ENCODE data around the gene SLC30A4. TPM values are rescaled to one million over a fixed set of nuclear protein-coding genes. Genes with fewer than 3 reads are reported as not detected.
A peak's percentile ranks its signal among the peaks of the same experiment; 100 is the strongest.

The SLC30A4 gene
- total RNA-seq, 2 donors from 2014 or later = 14.5 to 18.3 TPM

DNA sequence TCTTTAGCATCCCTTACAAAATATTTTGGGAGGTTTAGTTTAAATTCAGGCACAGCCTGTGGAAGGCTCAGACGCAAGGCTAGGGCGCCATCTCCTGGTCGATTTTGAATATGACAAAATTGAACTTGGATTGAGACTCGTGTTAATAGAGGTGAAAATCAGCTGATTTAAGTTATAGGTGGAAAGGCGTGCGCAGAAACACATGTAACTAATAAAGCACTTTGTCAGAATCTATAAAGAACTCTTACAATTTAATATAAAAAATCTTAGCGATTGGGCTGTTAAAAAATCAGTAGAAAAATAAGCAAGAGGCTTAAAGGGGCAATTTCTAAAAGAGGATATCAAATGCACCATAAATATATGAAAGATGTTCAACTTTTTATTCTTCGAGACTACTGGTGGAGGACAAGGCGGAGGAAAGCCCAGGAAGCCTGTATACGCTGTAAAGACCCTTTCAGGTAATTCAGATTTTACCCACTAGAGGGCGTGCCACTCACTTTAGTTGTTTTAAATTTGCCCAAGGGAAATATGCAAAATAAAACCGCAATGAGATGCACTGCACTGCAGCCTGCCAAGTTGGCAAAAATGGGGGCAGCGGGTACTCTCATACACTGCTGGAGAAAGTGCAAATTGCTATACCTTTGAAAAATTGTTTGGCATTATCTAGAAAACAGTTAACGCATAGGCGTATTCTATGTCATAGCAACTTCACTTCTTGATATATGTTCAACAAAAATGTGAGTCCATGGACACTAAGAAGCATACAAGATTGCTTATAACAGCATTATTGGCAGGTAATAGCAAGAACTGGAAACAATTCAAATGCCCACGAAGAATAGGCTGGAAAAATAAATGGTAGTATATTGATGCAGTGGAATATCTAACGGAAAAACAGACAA lies 64.7 kb downstream of the SLC30A4 start:
- intact Hi-C loops (cut with DNase I, micrococcal nuclease) = loop anchor here in 1 of 2 donors (5.0 kb wide), 1 partner anchor 154 kb away; no protein-coding TSS in a partner anchor
- peak; percentile 62 to 72 for DNase-seq
- ATAC-seq = peak; percentile 61

GRCh38 chr15:45457220-45457619 lies 65.3 kb downstream of the SLC30A4 start:
- DNase-seq (no peak), ATAC-seq (peak; percentile 38)

GRCh38 chr15:45456212-45457106 lies 66.1 kb downstream of the SLC30A4 start:
- intact Hi-C loops (cut with DNase I, micrococcal nuclease) = loop anchor here in 1 of 2 donors (5.0 kb wide), 1 partner anchor 156 kb away; no protein-coding TSS in a partner anchor
- DNase-seq = peak in 1 of 2 donors; percentile 78
- peak; percentile 64 for ATAC-seq

More at GRCh38 chr15:45457220-45457619, 65.3 kb downstream of the SLC30A4 start:
- intact Hi-C loops (cut with DNase I, micrococcal nuclease) = loop anchor here in 1 of 2 donors (5.0 kb wide), 1 partner anchor 155 kb away; no protein-coding TSS in a partner anchor

GRCh38 chr15:45454814-45455213 lies 67.7 kb downstream of the SLC30A4 start:
- DNase-seq (peak; percentile 77 to 82), ATAC-seq (peak; percentile 4)
- intact Hi-C loops (cut with DNase I, micrococcal nuclease) = loop anchor here in 1 of 2 donors (5.0 kb wide), 1 partner anchor 157 kb away; no protein-coding TSS in a partner anchor

GRCh38 chr15:45451265-45451664 lies 71.3 kb downstream of the SLC30A4 start:
- intact Hi-C loops (cut with DNase I, micrococcal nuclease) = no loop called here
- ATAC-seq (peak; percentile 38), DNase-seq (no peak)

DNA sequence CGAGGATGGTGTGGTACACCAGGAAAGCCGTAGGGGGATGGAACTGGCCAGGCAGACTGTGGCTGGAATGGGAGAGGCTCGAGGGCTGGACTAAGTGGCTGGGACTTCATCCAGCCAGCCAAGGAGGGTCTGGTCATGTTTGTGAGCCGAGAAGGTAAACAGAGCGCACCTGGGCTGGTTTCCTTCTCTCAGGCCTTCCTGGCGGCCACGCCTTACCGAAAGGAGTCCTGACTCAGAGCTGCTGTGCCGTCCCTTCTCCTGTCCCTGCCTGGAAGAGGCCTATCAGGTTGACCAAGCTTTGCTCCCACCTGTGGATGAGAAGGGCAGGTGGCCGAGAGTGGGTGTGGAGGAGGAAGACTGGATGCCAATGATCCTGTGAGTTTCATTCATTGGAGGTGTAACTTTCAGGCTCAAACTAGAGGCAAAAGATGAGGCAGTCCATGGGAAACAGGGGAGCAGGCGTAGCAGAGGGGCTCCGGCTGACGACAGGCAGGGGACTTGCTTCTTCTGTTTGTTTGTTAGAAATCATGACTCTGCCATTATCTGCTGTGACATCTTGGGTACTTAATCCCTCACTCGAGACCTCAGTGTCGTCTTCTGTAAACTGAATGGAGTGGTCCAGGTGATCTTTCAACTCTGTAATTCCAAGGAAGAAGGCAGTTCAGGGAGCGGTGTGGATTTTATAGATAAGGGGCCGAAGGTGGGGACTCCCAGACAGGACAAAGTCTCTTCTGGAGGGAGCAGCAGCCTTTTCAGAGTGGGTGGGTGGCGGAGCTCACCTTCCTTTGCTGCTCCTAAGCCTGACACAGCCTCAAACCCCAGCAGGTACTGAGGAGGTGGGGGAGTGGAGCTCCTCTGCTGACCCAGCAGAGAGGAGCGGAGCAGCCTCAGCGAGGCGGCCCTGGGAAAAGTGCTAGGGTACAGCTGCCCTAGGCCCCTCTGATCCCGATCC lies 72.4 kb downstream of the SLC30A4 start:
- DNase-seq (peak; percentile 85 to 91), ATAC-seq (peak; percentile 68)
- intact Hi-C loops (cut with DNase I, micrococcal nuclease) = no loop called here

GRCh38 chr15:45449395-45449794 lies 73.2 kb downstream of the SLC30A4 start:
- DNase-seq = no peak
- peak; percentile 17 for ATAC-seq
- intact Hi-C loops (cut with DNase I, micrococcal nuclease) = no loop called here

DNA sequence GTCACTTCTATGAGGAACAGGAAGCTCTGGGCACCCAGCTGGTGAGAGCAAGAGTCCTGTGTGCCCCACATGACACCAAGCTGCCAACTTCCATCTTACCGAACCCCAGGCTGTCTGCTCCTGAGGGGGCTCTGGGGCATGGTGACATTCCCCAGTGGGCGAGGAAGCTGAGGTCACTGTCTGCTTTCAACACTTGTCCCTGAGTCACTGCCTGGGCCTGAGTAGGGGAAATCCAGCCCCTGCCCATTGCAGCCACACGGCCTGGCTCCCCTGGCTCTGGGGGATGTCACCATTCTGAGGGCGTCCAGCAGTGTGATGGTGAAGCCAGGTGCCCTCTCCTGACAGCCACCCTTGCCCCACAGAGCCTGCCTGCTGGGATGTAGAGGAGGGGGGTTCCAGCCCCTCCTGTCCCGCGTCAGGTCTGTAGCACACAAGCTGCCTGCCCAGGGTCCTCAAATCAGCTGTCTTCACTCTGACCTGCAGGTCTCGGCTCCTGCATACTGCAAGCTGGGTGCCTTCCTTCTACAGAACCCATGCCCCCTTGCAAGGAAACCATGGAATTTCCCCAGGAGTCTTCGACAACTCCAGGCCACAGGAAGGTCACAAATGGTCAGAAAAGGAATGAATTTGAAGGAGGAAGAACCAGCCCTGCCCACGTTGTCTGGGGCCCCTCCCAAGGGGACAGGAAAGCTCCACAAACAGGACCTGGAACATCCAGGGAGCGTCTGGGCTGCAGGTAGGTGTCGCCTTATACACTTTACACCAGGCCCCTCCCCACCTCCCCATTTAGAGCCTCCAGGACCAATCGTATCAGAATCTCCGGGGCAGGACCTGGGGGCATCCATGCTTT lies 74.3 kb downstream of the SLC30A4 start:
- ATAC-seq (peak; percentile 44), DNase-seq (peak; percentile 75 to 81)
- intact Hi-C loops (cut with DNase I, micrococcal nuclease) = no loop called here

- ATAC-seq = no peak
- no peak for DNase-seq
- intact Hi-C loops (cut with DNase I, micrococcal nuclease) = no loop called here
Measured at GRCh38 chr15:45443645-45444044, 78.9 kb downstream of the SLC30A4 start.

GRCh38 chr15:45442507-45443135 lies 79.9 kb downstream of the SLC30A4 start:
- DNase-seq (no peak), ATAC-seq (no peak)
- intact Hi-C loops (cut with DNase I, micrococcal nuclease) = no loop called here

DNA sequence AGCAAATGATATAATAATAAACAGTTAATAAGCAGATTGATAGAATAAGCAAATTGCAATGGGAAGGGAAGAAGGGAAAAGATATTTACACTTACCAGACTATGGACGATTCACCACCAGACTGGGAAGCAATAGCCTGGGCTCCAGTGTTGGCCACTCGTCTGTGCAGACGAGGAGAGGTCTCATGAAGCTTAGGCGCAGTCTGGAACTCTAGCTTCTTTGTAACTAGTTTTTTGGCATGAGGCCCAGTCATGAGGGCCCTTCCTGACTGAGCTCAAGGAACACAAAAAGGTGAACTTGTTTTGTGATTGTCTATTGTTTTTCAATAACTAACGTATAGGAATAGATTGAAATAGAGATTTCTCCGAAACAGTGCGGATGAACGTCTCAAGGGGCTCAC lies 80.9 kb downstream of the SLC30A4 start:
- ATAC-seq (peak; percentile 19), DNase-seq (peak; percentile 71 to 74)
- intact Hi-C loops (cut with DNase I, micrococcal nuclease) = no loop called here

GRCh38 chr15:45441036-45441435 lies 81.5 kb downstream of the SLC30A4 start:
- DNase-seq (no peak), ATAC-seq (no peak)
- intact Hi-C loops (cut with DNase I, micrococcal nuclease) = no loop called here

- peak; percentile 66 to 82 for DNase-seq
- intact Hi-C loops (cut with DNase I, micrococcal nuclease) = no loop called here
Measured at GRCh38 chr15:45439521-45440260, 82.9 kb downstream of the SLC30A4 start.

GRCh38 chr15:45435124-45435903 lies 87.2 kb downstream of the SLC30A4 start:
- peak; percentile 44 for ATAC-seq
- DNase-seq = peak; percentile 51 to 74
- intact Hi-C loops (cut with DNase I, micrococcal nuclease) = no loop called here

More at GRCh38 chr15:45439521-45440260, 82.9 kb downstream of the SLC30A4 start:
- ATAC-seq = peak; percentile 60

GRCh38 chr15:45434078-45434567 lies 88.4 kb downstream of the SLC30A4 start:
- intact Hi-C loops (cut with DNase I, micrococcal nuclease) = no loop called here
- ATAC-seq (no peak), DNase-seq (peak in 1 of 2 donors; percentile 5)

All from left colon (tissue), 2 donors.